WTC11 (cell line): Measurements from ENCODE around the gene HVCN1.

Experiments used
- CREB1 ChIP-seq: sonication (generic); formaldehyde crosslinking; IDR thresholded peaks from 2 replicates; pipeline ENCODE4 v1.8.0; 2023; ENCODE audit warnings: mild to moderate bottlenecking, missing genetic modification reagents
- CTCF ChIP-seq: fragments of 200-600 bp; IDR thresholded peaks from 2 replicates; pipeline ENCODE4 v1.8.0; 2022; ENCODE audit warnings: antibody characterized with exemption
- FOXK1 ChIP-seq: sonication (generic); formaldehyde crosslinking; IDR thresholded peaks from 2 replicates; pipeline ENCODE4 v1.8.0; 2022; ENCODE audit warnings: mild to moderate bottlenecking, moderate library complexity, missing genetic modification reagents
- KAT7 ChIP-seq: sonication (generic); formaldehyde crosslinking; IDR thresholded peaks from 2 replicates; pipeline ENCODE4 v1.8.1; 2023; ENCODE audit warnings: missing genetic modification reagents, mild to moderate bottlenecking, borderline replicate concordance

- no peak for TF ChIP-seq CTCF
- TF ChIP-seq FOXK1 (CRISPR knock-in tag): no peak
- TF ChIP-seq CREB1 (CRISPR knock-in tag): no peak
- no peak for TF ChIP-seq KAT7 (CRISPR knock-in tag)
Observed at GRCh38 chr12:110699591-110700445, 10.9 kb upstream of the HVCN1 start.
